CD4-positive, alpha-beta T cell treated with Interleukin-6 for 4 hours (primary cell): ENCODE results near the gene FXYD4.

Source experiments
- DNase-seq: peaks from one replicate; pipeline ENCODE4 v3.0.0-alpha.2; 2020; ENCODE audit warnings: mixed read lengths

FXYD4 gene

GRCh38 chr10:43396928-43397624 is 25.6 kb downstream of the FXYD4 start:
- DNase-seq = peak; percentile 77

- DNase-seq = no peak
Observed at GRCh38 chr10:43398939-43399319, 27.5 kb downstream of the FXYD4 start.

- DNase-seq = no peak
Observed at GRCh38 chr10:43399320-43400310, 28.2 kb downstream of the FXYD4 start.

GRCh38 chr10:43401627-43402026 is 30.2 kb downstream of the FXYD4 start:
- DNase-seq = no peak

GRCh38 chr10:43402176-43402575 is 30.7 kb downstream of the FXYD4 start:
- DNase-seq = no peak

GRCh38 chr10:43402880-43403452 is 31.5 kb downstream of the FXYD4 start:
- no peak for DNase-seq

- DNase-seq = no peak
Observed at GRCh38 chr10:43403911-43404703, 32.7 kb downstream of the FXYD4 start.

- no peak for DNase-seq
Observed at GRCh38 chr10:43404704-43405084, 33.3 kb downstream of the FXYD4 start.

- DNase-seq = peak; percentile 57
Observed at GRCh38 chr10:43407148-43407575, 35.7 kb downstream of the FXYD4 start.

- peak; percentile 89 for DNase-seq
Observed at GRCh38 chr10:43407576-43408330, 36.3 kb downstream of the FXYD4 start.

GRCh38 chr10:43408331-43408709 is 36.9 kb downstream of the FXYD4 start:
- DNase-seq = no peak

- DNase-seq = peak; percentile 94
Observed at GRCh38 chr10:43408710-43409384, 37.4 kb downstream of the FXYD4 start, which contains the start of gene HNRNPF. HNRNPF (minus strand) TSS chr10:43409186; CDS start chr10:43387884, 21,302 bp downstream.

- peak; percentile 71 for DNase-seq
Observed at GRCh38 chr10:43409385-43410109, 38.1 kb downstream of the FXYD4 start.

- no peak for DNase-seq
Observed at GRCh38 chr10:43410345-43410744, 38.9 kb downstream of the FXYD4 start.

- no peak for DNase-seq
Observed at GRCh38 chr10:43411536-43411935, 40.1 kb downstream of the FXYD4 start.

GRCh38 chr10:43415544-43415943 is 44.1 kb downstream of the FXYD4 start:
- DNase-seq = no peak

- DNase-seq = peak; percentile 43
Observed at GRCh38 chr10:43417950-43418768, 46.7 kb downstream of the FXYD4 start.

- no peak for DNase-seq
Observed at GRCh38 chr10:43419997-43420368, 48.5 kb downstream of the FXYD4 start.

GRCh38 chr10:43420369-43421200 is 49.1 kb downstream of the FXYD4 start:
- DNase-seq = peak; percentile 82
